HFFc6 (cell line): ENCODE results near the gene PNPLA2. TPM values are rescaled to one million over a fixed set of nuclear protein-coding genes. Genes with fewer than 3 reads are reported as not detected.
A peak's percentile ranks its signal among the peaks of the same experiment; 100 is the strongest.

Source experiments
- DNase-seq: peaks from one replicate; pipeline ENCODE4 v3.0.0-alpha.2; 2018
- H3K27ac Mint-ChIP-seq: 2 replicates; pipeline ENCODE4 v1.8.0; 2020; ENCODE audit warnings: mild to moderate bottlenecking, mixed read lengths
- H3K27me3 Mint-ChIP-seq: 2 replicates; pipeline ENCODE4 v1.8.0; 2021; ENCODE audit warnings: mild to moderate bottlenecking, moderate library complexity, mixed read lengths; ENCODE audit not compliant: insufficient read depth
- H3K36me3 Mint-ChIP-seq: 2 replicates; pipeline ENCODE4 v1.8.0; 2021; ENCODE audit warnings: low read depth, mixed read lengths
- H3K4me1 Mint-ChIP-seq: 2 replicates; pipeline ENCODE4 v1.8.0; 2020; ENCODE audit warnings: low read depth, mixed read lengths
- H3K4me3 Mint-ChIP-seq: 2 replicates; pipeline ENCODE4 v1.8.0; 2020; ENCODE audit warnings: mild to moderate bottlenecking, moderate library complexity, mixed read lengths
- H3K9me3 Mint-ChIP-seq: 2 replicates; pipeline ENCODE4 v1.8.0; 2020; ENCODE audit warnings: mild to moderate bottlenecking, mixed read lengths
- long read RNA-seq: library from polyadenylated mRNA; unstranded; transcript quantifications from one replicate; pipeline ENCODE4 v2.0.0, GENCODE V29; 2019
- total RNA-seq, 6 experiments: library from RNA; stranded (reverse); fragmentation: NEBNext Ultra II Directional; extraction: Animal tissue kit (Norgen Biotek cat#: 25700); gene quantifications; 2 replicates in 1 of 6; 3 replicates in 5 of 6; pipeline ENCODE4 v1.2.3, GENCODE V29; 2021
- TF ChIP-seq, protein P1 (sequence below): fragments of 200-600 bp; sonication (generic); IDR thresholded peaks from 2 replicates; pipeline ENCODE4 v1.5.0; 2021; ENCODE audit warnings: antibody characterized with exemption, mild to moderate bottlenecking

The PNPLA2 gene, protein sequence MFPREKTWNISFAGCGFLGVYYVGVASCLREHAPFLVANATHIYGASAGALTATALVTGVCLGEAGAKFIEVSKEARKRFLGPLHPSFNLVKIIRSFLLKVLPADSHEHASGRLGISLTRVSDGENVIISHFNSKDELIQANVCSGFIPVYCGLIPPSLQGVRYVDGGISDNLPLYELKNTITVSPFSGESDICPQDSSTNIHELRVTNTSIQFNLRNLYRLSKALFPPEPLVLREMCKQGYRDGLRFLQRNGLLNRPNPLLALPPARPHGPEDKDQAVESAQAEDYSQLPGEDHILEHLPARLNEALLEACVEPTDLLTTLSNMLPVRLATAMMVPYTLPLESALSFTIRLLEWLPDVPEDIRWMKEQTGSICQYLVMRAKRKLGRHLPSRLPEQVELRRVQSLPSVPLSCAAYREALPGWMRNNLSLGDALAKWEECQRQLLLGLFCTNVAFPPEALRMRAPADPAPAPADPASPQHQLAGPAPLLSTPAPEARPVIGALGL
- 100 to 1,000 TPM; 103 to 148 (median 130) TPM for total RNA-seq
- long read RNA-seq, partial matches to known transcripts = 111 of 126 reads
- long read RNA-seq, other reads (novel, unspliced or antisense) = 14 of 126 reads

GRCh38 chr11:818396-819128 is at the start of gene PNPLA2:
Gene PNPLA2, plus strand, starts transcription at chr11:818914. Its CDS starts 805 bp downstream, at chr11:819719.
- Mint-ChIP-seq H3K36me3 (no peaks in the 10 kb centered on the region), H3K27ac (peak within 1 kb of the TSS; percentile 88), H3K4me1 (peaks cover 17% of the 10 kb centered on the region), H3K9me3 (no peaks in the 10 kb centered on the region), H3K4me3 (peak within 1 kb of the TSS; percentile 90), H3K27me3 (peaks cover 12% of the 10 kb centered on the region)
- peak; percentile 72 for DNase-seq
- TF ChIP-seq, protein P1, sequence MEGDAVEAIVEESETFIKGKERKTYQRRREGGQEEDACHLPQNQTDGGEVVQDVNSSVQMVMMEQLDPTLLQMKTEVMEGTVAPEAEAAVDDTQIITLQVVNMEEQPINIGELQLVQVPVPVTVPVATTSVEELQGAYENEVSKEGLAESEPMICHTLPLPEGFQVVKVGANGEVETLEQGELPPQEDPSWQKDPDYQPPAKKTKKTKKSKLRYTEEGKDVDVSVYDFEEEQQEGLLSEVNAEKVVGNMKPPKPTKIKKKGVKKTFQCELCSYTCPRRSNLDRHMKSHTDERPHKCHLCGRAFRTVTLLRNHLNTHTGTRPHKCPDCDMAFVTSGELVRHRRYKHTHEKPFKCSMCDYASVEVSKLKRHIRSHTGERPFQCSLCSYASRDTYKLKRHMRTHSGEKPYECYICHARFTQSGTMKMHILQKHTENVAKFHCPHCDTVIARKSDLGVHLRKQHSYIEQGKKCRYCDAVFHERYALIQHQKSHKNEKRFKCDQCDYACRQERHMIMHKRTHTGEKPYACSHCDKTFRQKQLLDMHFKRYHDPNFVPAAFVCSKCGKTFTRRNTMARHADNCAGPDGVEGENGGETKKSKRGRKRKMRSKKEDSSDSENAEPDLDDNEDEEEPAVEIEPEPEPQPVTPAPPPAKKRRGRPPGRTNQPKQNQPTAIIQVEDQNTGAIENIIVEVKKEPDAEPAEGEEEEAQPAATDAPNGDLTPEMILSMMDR = no peak

- DNase-seq = no peak
- no peaks in the 10 kb centered on the region for H3K9me3 Mint-ChIP-seq
- H3K36me3 Mint-ChIP-seq = no peaks in the 10 kb centered on the region
- peaks cover 3% of the 10 kb centered on the region for H3K4me1 Mint-ChIP-seq
- TF ChIP-seq, protein P1 = no peak
- no peak overlapping the region for H3K27ac Mint-ChIP-seq
- no peaks in the 10 kb centered on the region; the same call in 1 of the 2 replicates for H3K27me3 Mint-ChIP-seq
- H3K4me3 Mint-ChIP-seq = no peak overlapping the region
Measured at GRCh38 chr11:769887-770641, 48.6 kb upstream of the PNPLA2 start.

GRCh38 chr11:770642-771616 is 47.8 kb upstream of the PNPLA2 start:
- Mint-ChIP-seq H3K9me3 (no peaks in the 10 kb centered on the region), H3K27ac (no peak overlapping the region), H3K4me1 (peaks cover 12% of the 10 kb centered on the region), H3K27me3 (peaks cover 4% of the 10 kb centered on the region; the same call in 1 of the 2 replicates), H3K36me3 (no peaks in the 10 kb centered on the region), H3K4me3 (no peak overlapping the region)
- no peak for DNase-seq
- TF ChIP-seq, protein P1 = no peak

DNA sequence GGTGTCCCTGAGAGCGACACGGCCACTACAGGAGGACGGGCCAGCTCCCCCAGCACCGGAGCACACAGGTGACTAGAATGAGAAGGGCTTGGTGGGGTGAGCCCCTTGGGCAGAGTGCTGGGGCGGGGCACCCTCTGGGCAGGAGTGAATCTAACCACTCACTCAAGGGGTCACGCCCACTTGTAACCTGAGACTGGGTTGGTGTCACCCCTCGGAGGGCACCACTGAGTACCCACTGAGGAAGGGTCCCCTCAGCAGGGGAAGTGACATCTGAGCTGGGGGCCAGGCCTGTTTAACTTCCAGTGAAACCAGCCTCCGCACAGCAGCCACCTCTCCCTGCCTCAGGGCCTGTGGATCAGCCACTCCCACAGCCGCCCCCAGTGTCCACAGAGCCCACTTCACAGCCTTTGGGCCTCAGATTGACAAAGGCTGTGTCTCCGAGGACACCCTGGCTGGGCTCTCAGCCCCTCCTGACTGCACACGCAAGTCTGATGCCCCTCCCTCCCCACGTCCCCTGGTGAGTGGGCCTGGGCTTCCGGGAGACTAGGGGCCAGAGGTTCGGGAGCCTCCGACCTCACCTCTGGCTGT is 47.0 kb upstream of the PNPLA2 start:
- Mint-ChIP-seq H3K27ac (no peak overlapping the region), H3K36me3 (no peaks in the 10 kb centered on the region; the same call in 1 of the 2 replicates), H3K4me3 (no peak overlapping the region), H3K4me1 (peaks cover 17% of the 10 kb centered on the region), H3K9me3 (no peaks in the 10 kb centered on the region), H3K27me3 (peaks cover 4% of the 10 kb centered on the region; the same call in 1 of the 2 replicates)
- TF ChIP-seq, protein P1 = no peak
- no peak for DNase-seq
